SHP77 (cell line): ENCODE measurements around the gene PTGDR.

Experiments used
- DNase-seq, 2 experiments: peaks; one replicate each; lab custom pipeline; 2025; lab: John Stamatoyannopoulos, UW

Gene PTGDR

DNA sequence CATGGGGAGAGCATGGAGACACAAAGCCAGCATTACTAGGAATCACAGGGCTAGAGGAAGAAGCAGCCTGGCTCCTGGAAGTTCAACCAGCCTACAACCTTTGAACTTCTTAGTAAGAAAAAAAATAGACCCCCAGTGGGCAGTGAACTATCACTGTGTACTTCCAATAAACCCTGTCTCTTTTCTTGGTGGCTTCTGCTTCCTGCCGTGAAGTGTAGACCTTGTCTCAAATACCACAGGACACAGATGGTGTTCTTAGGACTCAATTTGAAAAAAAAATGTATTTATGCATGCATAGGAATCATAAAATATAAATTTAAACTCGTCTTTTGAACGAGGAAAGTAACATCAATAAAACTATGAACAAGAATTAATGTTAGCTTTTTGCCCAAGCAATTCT lies 43.0 kb downstream of the PTGDR start:
- DNase-seq, result no peak

DNA sequence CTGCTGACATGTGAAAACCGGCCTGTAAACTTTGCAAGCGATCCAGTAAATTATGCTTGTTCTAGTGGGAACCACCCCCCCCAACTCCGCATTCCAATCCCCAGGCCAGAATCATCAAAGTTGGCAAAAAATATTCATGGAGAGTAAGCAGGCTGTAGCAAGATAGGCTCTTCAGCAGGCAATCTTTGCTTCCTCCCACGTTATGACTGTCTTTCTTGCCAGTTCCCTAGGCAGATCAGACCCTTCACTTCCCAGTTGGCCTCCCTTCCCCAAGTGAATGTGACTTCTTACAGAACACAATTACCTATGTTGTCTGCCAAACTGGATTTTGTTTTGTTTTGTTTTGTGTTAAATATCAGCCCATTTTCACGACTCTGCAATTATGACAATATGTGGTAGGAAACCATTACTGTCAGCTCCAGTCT lies 45.4 kb downstream of the PTGDR start:
- no peak for DNase-seq

- DNase-seq, result no peak
Observed at GRCh38 chr14:52313462-52313861, 46.0 kb downstream of the PTGDR start.

- no peak for DNase-seq
Observed at GRCh38 chr14:52313903-52314594, 46.6 kb downstream of the PTGDR start, which contains the start of gene PTGER2. PTGER2 (plus strand) TSS chr14:52314312; CDS start chr14:52314549, 237 bp downstream.

- no peak for DNase-seq
Observed at GRCh38 chr14:52314595-52315354, 47.3 kb downstream of the PTGDR start.

- DNase-seq, result no peak
Observed at GRCh38 chr14:52315355-52315718, 47.8 kb downstream of the PTGDR start.

GRCh38 chr14:52318062-52318461 lies 50.6 kb downstream of the PTGDR start:
- DNase-seq, result no peak

DNA sequence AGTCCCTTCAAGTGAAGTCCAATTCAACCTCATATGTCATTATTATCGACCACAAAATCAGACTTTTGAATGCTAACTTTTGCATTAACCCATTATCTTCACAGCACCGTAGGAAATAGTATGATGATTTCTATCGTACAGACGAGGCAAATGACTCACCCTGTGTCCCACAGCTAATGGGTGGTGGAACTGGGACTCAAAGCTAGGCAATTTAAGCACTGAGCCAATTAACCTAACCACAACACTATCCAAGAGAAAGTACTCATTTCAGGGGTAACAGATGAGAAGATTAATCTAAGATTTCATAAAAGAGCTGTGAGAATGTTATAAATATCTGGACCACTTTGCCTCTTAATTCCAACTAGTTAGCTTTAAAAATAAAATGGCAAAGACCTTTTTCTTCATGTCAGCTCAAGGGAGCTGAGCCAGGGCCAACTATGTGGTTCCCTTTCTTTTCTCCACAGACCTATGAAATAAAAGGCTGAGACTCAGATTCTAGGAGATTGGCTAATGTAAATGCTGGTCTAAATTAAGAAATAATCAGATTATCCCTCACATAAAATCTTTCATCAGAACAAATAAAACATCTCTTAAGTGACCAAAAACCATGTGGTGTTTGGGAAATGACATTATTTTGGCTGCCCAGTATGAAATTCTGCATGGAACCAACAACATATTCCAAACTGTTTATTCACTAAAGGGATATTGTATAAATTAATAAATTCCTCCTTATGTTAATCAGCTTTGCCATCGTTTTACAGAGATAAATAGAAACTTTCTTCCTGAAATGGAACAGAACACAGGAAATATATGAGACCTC lies 51.5 kb downstream of the PTGDR start:
- DNase-seq, result no peak

GRCh38 chr14:52319919-52320318 lies 52.4 kb downstream of the PTGDR start:
- no peak for DNase-seq

DNA sequence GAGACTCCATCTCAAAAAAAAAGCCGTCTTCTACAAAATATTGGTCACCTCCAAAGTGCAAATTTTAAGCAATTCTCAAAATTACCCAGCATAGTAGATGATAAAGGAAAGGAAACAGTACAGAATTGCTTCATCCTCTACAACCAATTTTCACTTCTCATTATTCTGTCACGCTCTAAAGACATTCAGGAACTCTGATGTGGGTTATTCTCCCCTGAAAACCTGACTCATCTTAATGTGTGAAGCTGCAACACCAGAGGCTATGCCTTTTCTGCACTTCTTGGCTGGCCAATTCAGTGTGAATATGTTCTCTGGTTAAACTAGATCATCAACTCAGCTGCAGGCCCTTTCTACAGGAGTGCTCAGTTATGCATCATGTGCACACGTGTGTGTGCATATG lies 57.6 kb downstream of the PTGDR start:
- DNase-seq, result no peak

- DNase-seq, result no peak
Observed at GRCh38 chr14:52325630-52326029, 58.1 kb downstream of the PTGDR start.
